Posterior cingulate gyrus (tissue), 11 donors: Measurements from ENCODE around the gene NEAT1.
A peak's percentile ranks its signal among the peaks of the same experiment; 100 is the strongest.

ENCODE experiments used
- DNase-seq, 10 donors: peaks; one replicate each; pipeline versions ENCODE4 v3.0.0 to v3.0.0-alpha.2; 2020 to 2021; ENCODE audit warnings: mixed read lengths in 3 of 10
- intact Hi-C: fragments of 100-400 bp; cut with DNase I; formaldehyde crosslinking; loops from one replicate; pipeline ENCODE4 v1.15.1; 2023

NEAT1 gene

GRCh38 chr11:65419460-65419771, 3.2 kb upstream of the NEAT1 start:
- DNase-seq: peak in 2 of 10 donors; percentile 8 to 54
- intact Hi-C loops: loop anchor here (5.0 to 10.0 kb wide), 2 partner anchors 37 to 55 kb away; partner anchors contain the start of gene SLC25A45

GRCh38 chr11:65419772-65420481, 2.7 kb upstream of the NEAT1 start:
- intact Hi-C loops: loop anchor here (5.0 to 10.0 kb wide), 2 partner anchors 38 to 55 kb away; partner anchors contain the start of gene SLC25A45

GRCh38 chr11:65420506-65420905, 2.1 kb upstream of the NEAT1 start:
- peak in 1 of 10 donors; percentile 33 for DNase-seq
- intact Hi-C loops: no loop called here

More at GRCh38 chr11:65419772-65420481, 2.7 kb upstream of the NEAT1 start:
- DNase-seq: peak; percentile 70 to 98 (median 88)

DNA sequence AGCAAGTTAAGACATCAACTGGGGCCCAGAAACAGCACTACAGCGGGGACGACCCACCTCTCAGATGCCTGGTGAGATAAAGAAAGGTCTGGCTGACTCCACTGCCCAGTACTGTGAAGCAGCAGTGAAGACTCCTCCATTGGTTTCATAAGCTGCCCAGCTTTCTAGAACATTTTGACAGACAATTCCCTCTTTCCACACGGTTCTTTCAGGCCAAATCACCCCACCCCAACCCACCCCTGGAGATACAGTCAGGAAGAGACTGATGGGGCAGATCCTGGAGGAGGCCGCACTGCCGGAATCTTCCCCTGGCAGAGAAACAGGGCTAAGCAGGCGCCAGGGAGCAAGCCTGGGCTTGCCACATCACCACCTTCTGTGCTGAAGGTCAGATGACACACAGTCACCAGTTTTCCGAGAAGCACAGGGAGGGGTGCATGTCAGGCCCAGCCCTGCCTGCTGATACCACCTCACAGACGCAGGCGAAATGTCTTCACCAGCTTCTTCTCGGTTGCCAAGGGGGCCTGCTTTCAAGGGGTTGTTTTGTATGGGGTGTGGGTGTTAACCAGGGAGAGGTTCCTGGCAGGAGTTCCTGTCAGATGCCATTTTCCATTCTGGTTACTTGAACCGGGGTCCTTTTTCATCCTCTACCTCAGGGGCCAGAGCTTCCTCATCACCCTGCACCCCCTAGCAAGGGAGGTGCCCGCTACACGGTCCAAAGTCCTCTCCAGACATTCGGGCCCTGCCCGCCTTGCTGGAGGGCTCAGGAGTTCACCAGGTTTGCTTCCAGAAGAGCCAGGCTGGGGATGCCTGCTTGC, 1.4 kb upstream of the NEAT1 start:
- peak; percentile 66 to 97 (median 84) for DNase-seq
- intact Hi-C loops: no loop called here

- intact Hi-C loops: loop anchor here (1.0 to 2.0 kb wide), 2 partner anchors 55 to 75 kb away; no protein-coding TSS in a partner anchor
- DNase-seq: peak; percentile 92 to 99 (median 96)
Observed at GRCh38 chr11:65421794-65422632, 585 bp upstream of the NEAT1 start.

GRCh38 chr11:65423516-65424204, 1.1 kb downstream of the NEAT1 start:
- peak in 3 of 10 donors; percentile 11 to 50 (median 50) for DNase-seq
- intact Hi-C loops: loop anchor here (2.0 kb wide), 1 partner anchor 53 kb away; no protein-coding TSS in a partner anchor

DNA sequence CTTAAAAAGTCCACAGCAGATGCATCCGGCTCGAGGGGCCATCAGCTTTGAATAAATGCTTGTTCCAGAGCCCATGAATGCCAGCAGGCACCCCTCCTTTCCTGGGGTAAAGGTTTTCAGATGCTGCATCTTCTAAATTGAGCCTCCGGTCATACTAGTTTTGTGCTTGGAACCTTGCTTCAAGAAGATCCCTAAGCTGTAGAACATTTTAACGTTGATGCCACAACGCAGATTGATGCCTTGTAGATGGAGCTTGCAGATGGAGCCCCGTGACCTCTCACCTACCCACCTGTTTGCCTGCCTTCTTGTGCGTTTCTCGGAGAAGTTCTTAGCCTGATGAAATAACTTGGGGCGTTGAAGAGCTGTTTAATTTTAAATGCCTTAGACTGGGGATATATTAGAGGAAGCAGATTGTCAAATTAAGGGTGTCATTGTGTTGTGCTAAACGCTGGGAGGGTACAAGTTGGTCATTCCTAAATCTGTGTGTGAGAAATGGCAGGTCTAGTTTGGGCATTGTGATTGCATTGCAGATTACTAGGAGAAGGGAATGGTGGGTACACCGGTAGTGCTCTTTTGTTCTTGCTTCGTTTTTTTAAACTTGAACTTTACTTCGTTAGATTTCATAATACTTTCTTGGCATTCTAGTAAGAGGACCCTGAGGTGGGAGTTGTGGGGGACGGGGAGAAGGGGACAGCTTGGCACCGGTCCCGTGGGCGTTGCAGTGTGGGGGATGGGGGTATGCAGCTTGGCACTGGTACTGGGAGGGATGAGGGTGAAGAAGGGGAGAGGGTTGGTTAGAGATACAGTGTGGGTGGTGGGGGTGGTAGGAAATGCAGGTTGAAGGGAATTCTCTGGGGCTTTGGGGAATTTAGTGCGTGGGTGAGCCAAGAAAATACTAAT, 1.9 kb downstream of the NEAT1 start:
- intact Hi-C loops: no loop called here
- peak in 4 of 10 donors; percentile 11 to 77 (median 54) for DNase-seq

DNA sequence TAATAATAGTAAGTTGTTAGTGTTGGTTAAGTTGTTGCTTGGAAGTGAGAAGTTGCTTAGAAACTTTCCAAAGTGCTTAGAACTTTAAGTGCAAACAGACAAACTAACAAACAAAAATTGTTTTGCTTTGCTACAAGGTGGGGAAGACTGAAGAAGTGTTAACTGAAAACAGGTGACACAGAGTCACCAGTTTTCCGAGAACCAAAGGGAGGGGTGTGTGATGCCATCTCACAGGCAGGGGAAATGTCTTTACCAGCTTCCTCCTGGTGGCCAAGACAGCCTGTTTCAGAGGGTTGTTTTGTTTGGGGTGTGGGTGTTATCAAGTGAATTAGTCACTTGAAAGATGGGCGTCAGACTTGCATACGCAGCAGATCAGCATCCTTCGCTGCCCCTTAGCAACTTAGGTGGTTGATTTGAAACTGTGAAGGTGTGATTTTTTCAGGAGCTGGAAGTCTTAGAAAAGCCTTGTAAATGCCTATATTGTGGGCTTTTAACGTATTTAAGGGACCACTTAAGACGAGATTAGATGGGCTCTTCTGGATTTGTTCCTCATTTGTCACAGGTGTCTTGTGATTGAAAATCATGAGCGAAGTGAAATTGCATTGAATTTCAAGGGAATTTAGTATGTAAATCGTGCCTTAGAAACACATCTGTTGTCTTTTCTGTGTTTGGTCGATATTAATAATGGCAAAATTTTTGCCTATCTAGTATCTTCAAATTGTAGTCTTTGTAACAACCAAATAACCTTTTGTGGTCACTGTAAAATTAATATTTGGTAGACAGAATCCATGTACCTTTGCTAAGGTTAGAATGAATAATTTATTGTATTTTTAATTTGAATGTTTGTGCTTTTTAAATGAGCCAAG, 2.7 kb downstream of the NEAT1 start:
- peak in 3 of 10 donors; percentile 22 to 78 (median 36) for DNase-seq
- intact Hi-C loops: no loop called here

GRCh38 chr11:65425971-65426838, 3.6 kb downstream of the NEAT1 start:
- peak in 1 of 10 donors; percentile 6 for DNase-seq
- intact Hi-C loops: no loop called here

DNA sequence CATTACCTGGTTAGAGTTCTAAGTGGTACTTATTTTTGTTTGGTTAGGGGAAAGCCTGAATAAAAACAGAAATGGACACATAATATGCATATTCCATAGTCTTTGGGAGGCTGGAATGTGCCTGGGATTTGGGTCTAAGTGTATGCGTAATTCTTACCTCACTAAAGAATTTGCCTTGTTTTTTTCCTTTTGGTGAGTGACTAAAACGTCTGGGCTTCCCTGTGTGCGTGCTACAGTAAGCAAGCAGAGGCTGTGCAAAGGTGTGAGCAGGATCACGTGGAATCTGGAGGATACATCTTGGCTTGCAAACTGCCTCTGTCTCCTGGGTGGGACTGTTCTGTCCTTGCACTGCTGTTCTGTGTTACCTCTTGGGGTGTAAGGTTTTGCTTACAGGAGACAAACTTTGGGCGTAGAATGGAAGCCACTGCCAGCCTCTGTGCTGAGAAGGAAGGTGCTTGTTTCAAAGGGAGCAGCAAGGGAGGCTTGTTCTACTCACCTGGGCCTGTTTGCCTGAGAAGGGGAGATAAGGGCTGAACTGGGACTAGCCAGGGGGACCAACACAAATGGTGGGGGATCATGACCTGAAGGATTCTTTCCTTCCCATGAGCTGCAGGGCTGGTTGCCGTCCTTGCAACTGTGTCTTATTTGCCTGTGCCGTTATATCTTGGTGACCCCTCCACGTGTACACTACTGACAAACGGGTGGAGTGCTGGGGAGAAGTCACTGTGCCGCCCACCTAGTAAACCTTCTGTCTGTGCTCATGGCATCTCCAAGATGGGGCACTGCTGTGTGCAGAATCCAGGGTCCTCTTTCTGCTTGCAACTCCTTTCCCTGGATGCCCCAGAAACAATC, 4.5 kb downstream of the NEAT1 start:
- DNase-seq: peak in 4 of 10 donors; percentile 29 to 85 (median 62)
- intact Hi-C loops: no loop called here

DNA sequence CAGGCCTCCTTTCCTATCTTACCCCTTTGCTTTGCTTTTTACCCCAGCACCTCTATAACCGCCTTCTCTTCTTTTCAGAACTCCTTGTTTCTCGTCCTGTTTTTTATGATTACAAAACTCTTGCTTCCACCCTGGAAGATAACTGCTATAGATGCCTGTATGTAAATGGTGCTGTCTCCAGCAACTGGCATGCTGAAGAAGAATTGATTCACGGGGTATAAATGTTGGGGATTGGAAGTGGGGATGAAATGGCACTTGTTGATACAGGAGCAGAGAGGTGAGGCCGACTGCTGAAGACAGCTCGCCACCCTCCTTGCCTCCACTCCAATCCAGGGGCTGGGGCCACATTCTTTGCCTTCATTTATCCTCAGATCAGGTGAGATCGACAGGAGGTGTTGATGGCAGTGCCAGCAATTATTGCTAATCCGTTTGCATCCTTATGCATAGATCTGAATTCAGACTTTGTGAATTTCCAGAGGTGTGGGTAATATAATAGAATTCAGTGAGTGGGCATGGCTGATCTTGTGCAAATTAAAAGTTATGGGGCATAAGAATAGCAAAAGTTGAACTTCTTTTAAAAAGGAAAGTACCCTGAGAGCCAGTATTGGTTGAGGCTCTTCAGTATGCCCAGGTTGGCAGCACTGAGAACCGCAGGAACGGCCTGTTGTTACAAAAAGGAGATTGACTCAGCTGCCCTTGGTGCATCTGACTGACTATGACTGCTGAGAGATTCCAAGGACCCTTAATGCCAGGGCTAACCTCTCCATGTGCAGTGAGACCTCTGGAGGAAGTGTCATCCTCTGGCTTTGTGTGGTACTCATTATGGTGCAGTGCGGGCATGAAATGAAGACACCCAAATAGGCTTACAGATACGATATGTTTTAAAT, 5.3 kb downstream of the NEAT1 start:
- peak in 4 of 10 donors; percentile 30 to 68 (median 52) for DNase-seq
- intact Hi-C loops: no loop called here

GRCh38 chr11:65428578-65429067, 6.0 kb downstream of the NEAT1 start:
- intact Hi-C loops: no loop called here
- peak in 3 of 10 donors; percentile 66 to 86 (median 67) for DNase-seq

DNA sequence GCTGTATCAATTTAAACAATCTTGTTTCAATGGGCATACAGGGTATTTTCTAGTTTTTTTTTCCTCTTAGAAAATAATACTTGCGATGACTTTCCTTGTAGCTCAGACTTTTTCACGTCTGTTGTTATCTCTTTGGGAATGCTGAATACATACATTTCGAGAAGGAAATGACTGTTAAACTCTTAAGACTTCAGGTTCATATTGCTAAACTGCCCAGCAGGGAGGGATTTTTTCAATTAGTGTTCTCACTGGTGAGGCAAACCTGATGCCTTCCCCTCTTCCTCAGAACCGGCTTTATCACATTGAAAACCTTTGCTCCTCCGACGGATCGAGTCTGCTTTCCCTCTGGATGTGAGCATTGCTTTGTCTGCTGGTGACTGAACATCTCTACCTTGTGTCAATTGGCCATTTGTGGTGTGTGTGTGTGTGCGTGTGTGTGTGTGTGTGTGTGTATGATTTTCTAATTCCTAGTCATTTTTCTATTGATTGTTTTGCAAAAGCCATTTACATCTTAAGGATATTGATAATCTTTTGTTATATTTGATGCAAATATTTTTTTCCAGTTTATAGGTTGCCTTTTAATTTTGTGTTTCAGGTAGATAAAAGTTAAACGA, 6.6 kb downstream of the NEAT1 start:
- peak in 2 of 10 donors; percentile 3 to 11 for DNase-seq
- intact Hi-C loops: no loop called here

- intact Hi-C loops: no loop called here
- DNase-seq: peak in 5 of 10 donors; percentile 32 to 91 (median 73)
Observed at GRCh38 chr11:65429724-65430405, 7.3 kb downstream of the NEAT1 start.
